ENCODE measurements around the gene USP6NL.

Gene USP6NL

DNA sequence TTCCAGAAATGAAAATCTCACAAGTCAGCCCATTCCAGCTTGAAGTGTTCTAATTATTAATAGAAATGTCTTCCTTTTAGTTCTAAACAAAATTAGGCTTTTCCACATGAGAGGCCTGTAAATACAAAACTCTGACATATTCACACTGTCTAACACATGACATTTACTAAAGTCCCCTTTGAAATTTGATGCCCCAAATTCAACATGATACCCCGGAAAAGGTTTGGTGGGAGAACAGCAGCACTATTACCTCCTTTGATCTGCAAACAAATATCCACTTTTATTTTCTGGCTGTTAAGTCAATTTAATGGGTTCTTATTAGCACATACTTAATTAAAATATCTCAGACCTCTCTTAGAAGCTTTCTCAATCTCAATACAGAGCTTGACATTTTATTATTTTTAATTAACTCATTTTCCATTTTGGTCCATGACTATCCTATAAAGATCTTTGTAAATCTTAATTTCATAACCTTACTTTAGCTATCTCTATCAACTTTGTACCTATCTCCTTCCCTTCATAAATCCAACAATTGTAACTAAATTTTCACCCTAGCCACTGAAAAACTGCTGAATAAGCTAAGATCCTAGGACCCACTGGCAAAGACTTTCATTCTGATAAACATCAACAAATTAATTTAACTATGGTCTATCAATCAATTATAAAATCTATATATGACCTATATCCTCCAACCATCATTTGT lies 63.2 kb downstream of the USP6NL start:
- no peak for DNase-seq

DNA sequence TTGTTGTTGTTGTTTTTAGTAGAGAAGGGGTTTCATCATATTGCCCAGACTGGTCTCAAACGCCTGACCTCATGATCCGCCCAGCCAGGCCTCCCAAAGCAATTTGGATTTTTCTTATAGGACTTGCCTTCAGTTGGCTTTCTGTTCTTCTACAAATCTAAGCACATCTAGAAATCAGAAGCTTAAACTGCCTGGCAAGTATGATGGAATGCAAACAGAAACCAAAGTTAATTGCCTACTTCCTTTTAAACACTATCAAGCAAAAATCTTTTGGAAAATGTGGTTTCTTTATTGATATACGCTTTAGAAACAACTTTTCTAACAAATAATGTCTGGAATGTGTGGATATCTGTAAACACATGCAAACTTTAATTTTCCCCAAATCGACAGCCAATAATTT lies 64.9 kb downstream of the USP6NL start:
- DNase-seq, result no peak

DNA sequence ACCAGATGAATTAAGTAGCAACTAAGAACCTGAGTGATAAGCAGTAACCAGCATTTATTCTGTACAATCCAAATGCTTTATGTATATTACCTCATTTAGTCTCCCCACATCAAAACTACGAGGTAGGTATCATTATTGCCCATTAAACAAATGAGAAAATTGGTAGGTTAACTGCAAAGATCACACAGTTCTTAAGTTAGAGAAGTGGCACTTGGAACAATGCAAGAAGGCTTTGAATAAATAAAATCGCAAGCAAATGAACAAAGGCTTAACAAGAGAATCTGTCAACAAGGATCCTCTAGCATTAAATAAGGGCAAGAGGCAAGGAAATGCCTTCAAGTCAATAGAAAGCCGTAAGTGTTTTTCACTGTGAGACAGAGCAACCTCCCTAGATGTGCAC lies 70.2 kb downstream of the USP6NL start:
- DNase-seq, result no peak

DNA sequence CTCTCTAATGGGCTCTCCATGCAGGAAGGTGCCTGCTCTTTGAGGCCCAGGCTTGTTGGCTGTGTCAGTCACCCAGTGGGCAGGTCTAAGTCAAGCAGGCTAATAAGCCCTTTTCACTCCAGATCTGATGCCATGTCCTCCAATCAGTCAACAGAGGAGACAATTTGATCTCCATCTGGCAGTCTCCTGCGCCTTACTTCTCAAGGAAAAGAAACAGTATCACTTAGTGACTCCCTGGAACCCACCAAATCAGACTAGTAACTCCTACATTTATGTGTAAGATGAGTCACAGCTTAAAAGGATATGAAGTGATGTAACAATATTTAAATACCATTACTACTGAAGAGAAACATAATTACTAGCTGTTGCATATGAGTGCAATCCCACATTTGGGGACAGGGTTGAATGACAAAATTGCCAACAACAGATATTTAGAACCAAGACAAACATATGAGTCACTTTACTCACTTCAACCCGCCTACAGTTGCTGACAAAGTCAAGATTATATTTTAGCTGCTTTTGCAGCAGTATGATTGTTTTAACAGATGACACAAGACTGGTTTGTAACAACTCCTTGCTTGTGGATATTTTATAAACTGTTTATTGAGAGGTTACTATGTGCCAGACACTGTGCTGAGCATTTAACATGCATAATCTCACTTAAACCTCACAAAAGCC lies 72.1 kb downstream of the USP6NL start:
- no peak for DNase-seq

DNA sequence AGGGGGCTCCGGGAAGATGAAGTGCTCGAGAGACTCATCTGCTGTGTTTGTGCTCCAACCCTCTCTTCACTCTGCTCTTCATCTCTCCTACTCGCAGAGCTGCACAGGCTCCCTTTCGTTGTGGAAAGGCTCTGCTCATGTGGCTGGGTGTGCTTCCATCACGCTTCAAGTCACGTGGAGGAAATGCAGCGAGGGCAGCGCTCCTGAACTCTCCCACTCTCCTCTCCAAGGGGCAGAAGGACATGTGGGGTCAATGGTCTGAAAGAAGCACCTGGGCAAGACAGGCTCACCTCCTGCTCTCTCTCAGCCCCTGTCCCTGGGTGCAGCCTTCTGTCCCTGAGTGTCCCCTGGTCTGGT lies 72.6 kb downstream of the USP6NL start:
- DNase-seq, result no peak

DNA sequence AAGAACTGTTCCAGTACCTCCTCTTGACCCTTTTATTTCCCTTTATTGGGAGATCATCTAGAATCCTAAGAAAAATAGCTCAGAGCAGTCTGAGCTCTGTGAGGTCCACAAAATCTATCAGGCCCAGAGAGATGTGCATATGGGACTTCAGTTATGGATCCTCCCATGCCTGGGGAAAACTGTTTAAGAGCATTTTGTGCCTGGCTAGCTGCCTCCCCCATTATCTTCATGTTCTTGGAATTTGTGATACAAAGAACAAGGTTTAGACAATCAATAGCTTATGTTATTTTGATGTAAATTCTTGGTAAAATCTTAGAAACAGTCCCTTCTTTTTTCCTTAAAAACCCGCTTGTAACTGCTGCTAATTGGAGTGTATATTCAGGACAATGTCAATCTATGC lies 75.2 kb downstream of the USP6NL start:
- no peak for DNase-seq

DNA sequence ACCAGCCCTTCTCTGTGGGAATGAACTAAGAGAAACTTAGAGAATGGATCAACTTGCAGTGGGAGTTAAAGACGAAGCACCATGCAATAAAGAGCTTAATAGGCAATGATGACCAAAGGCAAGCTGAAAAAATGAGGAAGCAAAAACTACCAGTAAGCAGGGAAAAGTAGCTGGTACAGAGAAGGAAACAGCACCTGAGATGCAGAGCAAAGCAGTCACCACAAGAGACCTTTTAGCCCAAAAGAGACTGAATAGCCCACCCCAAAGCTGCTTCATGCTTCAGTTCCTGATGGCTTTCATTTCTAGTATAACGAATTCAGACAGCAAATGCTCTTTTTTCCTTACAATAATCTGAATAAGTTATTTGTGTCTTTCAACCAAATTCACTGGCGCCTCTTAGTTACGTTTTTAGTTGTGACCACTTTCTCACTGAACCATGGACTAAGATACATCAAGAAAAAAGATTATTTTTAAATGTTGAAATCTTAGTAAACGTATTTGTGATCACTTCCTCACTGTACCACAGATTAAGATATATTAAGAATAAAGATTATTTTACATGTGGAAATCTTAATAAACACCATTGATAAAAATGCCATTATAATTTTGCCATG lies 76.0 kb downstream of the USP6NL start:
- DNase-seq, result no peak

DNA sequence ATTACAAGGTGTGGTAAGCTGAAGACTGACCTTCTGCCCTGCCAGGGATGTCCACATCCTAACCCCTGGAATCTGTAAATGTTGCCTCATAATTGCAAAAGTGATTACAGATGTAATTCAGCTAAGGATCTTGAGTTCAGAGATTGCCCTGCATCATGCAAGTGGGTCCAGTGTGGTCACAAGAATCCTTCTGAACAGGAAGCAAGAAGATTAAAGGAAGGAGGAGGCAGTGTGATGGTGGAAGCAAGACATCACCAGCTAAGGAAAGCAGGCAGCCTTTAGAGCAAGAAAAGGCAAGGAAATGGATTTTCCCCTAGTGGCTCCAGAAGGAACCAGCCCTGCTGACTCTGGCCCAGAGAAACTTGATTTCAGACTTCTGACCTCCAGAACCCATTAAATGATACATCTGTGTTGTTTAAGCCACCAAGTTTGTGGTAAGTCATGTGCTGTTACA lies 78.1 kb downstream of the USP6NL start:
- no peak for DNase-seq

DNA sequence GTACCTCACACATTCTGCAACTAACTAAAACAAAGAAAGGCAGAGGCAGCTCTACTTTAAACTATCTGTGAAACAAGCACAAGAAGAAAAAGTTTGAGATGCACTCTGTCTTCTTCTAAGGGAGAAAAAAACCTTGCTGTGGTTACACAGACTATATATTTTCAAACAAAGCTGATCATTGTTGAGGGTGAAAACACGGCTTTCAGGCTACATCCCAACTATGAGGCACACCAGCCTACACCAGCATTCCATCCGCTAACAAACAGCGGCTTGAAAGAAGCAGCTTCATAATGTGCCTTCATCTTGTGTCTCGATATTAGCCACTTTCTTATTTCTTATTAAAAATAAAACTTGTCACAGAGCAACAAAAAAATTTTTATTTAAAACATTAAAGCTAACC lies 79.1 kb downstream of the USP6NL start:
- no peak for DNase-seq

DNA sequence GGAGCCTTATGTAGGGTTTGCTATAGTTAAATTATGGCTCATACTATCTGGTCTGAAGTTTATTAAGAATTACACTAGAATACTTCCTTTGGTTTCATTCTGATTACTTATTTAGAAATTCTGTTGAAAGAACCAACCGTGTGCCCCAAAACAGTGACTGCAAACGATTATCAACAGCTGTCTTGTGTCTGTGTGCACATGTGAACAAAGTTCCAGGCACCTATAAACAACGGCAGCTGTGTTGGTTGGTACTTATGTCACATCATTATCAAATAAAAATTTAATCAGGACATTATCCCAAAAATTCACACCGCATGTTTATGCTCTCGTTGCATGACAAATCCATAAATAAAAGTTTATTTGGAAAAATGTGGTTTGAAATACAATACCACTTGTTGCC lies 80.6 kb downstream of the USP6NL start:
- DNase-seq, result no peak

DNA sequence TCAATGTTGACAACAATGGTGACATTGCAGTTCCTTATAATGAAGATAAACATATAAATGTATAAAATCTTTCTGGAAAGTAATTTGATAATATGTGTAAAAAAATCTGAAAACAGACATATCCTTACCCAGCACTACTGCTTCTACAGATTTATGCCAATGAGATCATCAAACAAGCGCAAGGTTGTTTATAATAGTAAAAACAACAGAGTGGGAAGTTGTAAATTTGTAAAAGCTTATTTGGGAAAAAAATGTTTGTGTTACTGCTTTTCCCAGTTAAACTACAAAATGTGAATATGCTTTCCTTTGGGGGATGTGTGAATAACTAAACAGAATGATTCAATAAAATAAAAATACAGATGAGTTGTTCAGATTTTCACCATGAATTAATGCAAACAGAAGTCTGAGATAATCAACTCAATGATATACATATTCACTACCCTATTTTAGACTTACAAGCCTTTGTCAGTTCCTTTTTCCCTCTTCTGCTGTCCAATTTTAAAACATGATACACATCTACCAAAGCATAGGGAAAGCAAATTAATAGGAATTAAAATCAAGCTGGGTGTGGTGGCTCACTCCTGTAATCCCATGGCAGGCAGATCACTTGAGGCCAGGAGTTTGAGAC lies 82.1 kb downstream of the USP6NL start:
- DNase-seq, result no peak

DNA sequence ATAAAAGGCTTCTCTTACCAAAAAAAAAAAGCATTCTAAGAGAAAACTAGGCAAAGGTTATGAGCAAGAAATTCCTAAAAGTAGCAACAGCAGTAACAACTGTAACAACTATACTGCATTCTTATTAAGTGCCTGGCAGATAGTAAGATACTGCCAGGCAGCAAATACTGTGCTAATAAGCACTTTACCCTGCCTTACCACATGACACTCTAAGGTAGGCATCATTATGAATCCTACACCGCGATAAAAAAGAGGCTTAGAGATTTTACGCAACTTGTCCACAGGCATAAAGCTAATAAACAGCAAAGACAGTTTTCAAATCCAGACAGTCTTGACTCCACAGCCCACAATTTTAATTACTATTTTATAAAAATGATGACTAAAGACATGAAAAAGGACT lies 83.2 kb downstream of the USP6NL start:
- no peak for DNase-seq

DNA sequence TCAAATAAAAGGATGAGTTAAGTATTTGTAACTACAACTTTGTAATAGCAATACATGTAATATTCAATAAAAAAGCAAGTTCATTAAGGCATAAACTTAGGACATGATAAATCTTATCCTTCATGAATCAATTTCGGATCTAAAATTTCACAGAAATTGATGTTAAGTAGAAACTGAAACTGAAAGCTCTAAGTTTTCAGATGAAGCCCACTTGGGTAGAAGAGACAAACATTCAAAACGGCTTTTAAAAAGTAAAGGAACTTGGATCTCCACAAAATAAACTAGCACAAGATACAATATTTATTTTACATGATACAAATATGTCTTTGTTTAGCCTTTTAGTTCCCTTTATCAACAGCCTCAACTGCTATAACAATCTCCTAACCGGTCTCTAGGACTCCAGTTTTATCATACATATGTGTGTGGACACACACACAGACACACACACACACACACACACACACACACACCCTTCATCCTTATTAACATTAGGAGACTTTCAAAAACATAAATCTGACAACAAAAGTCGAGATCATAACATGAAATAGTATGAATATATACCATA lies 83.7 kb downstream of the USP6NL start:
- no peak for DNase-seq

DNA sequence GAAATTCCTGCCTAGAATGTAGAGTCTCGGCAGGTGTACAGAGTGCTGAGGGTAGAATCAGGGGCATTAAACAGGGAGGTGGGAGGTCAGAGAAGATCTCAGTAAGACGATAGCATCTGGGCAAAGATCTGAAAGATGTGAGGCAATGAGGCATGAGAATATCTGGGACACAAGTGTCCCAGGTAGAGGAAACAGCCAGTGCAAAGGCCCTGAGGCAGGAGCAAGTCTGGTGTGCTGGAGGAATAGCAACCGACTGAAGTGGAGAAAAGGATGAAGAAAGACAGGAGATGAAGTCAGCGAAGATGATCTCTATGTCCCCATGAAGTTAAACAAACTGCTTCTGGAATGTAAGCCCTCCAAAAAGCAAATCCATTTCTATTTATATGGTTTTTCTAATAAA lies 84.4 kb downstream of the USP6NL start:
- no peak for DNase-seq

DNA sequence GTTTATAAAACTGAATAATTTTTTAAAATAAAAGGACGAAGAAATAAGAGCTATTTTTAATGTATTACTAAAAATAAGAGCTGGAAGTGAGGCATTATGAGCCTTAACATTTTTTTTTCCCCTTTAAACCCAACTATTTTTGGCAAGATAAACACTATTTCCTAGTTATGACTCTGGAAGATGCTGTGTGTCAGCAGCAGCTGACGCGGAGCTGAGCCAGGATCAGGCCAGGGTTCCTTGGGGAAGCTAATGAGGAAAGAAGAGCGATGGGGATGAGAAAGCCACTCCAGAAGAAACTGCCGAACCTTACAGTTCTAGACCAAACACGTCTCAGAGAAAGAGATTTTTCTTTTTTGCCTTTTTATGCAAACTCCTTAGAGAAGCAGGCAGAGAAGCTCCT lies 85.9 kb downstream of the USP6NL start:
- DNase-seq, result no peak

DNA sequence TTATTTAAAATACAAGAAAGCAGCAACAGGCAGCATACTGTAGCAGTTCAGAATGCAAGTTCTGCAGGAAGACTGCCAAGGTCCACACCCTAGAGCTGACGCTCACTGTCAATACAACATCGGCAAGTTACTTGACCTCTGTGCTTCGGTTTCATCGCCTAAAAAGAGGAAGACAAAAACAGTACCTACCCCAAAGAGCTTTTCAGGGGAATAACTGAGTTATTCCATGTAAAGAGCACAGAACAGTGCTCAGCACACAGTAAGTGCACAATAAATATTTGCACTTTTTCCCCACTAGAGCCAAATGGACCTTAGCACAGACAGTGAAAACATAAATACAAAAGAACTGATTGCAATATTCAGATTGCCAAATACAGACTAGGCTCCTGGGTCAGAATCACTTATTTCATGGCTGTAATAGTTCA lies 88.6 kb downstream of the USP6NL start:
- no peak for DNase-seq

DNA sequence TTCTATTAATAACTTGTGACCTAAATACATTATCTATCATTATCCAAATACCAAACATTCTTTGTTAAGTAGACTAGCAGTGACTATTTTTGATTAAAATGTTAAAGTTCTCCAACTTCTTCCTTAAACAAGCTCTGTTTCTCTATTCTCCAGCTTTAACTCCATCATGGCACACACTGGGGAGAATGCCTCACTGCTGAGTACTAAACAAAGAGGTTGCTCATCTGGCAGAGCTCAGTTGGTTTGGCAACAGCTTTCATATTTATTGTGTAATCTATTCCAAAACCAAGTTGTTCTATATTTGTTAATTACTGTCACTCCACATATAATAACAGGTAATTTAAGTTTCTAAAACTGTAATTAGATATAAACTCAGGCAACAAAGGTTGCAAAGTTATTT lies 89.6 kb downstream of the USP6NL start:
- no peak for DNase-seq

DNA sequence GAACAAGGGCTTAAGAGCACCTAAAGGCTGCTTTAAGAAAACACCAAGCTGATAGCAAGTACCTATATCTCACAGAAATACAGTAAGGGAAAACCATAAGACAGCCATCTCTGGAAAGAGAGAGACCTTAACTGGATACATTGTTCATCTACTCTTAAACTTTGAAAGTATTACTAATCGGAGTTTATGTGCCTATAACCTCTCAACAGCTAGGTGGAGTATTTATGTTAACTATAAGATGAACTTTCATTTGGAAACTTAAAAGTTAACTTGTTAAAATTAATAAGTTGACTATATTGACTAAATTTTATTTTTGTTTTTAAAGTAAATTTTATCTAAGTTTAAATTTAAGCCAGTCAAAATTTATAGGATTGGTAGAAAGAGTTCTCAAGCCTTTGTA lies 90.6 kb downstream of the USP6NL start:
- no peak for DNase-seq

DNA sequence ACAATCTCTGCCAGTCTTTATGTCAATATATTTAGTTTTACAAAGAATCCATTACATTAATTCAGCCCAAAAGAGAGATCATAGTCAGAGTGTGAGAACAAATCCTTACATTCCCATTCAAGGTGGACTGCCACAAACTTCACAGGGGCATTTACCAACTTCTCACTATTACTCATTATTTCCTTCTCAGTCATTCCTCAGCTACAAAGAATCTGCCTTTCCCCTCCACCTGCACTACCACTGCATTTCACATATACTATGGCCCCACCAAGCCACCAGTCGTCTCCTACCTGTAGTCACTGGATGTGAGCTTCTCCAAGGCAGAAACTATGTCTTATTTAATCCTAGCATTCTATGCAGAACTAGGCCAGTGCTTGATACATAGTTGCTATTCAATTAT lies 94.3 kb downstream of the USP6NL start:
- DNase-seq, result no peak

DNA sequence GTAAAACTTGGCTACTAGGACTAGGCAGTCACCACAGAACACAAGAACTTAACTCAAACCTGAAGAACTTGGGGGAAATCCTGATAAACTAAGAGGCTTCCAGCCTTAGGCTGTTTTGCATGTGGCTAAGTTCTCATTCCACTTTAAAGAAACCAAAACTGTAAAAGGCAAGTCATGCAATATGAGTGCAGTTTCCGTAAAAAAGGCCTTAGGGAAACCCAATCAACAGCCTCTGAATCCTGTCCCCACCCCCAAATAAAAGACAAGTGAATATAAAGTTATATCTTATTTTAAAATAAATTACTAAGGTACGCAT lies 95.1 kb downstream of the USP6NL start:
- no peak for DNase-seq

DNA sequence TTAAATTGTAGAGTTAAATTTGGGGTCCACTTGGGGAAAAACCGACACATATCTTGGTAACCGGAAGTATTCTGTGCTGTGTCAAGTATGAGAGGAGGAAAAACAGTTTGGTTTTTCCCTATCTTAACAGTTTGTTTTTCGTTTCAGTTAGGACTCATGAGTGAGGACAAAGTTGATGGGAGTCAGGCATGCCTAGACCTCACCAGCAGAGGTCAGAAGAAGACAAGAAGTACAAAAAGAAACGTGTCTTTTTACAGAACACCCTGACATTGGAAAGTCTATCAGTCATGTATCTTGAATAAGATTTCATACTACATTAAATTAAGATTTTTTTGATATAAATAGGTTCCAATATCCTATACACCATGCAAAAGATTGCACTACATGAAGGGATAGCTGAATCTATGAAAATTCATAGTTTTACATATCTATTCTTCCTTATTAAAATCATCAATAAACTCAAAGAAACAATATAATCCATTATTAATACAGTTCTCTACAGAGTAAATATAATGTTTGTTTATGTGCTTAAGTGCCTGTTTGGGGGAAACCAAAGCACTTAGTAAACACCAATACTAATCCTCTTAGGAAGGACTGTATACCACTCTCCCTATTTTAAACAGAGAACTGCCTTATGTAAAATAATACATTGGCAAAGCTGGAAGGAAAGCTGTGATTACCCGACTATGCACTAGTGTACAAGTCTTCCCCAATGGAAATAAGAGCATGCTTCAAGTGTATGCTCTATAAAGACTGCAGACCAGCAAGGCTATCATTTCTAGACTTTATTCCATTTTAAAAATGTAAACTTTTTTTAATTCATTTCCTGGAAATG lies 95.6 kb downstream of the USP6NL start:
- DNase-seq, result peak; percentile 60

DNA sequence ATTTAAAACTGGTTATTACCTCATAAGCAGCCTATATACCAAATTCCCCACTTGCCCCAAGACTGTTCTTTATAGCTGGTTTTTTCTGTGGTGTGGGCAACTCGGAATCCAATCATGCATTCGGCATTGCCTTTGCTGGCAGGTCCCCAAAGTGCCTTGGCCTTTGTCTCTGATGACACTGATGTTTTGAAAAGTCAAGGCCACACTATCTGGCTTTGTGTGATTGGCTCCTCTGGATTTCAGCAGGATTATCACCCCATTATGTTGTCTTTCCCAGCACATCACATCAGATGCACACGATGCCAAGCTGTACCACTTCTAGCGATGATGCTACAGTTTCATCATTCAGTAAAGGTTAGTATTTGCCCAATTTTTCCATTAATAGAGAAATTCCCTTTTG lies 97.7 kb downstream of the USP6NL start:
- DNase-seq, result no peak

DNA sequence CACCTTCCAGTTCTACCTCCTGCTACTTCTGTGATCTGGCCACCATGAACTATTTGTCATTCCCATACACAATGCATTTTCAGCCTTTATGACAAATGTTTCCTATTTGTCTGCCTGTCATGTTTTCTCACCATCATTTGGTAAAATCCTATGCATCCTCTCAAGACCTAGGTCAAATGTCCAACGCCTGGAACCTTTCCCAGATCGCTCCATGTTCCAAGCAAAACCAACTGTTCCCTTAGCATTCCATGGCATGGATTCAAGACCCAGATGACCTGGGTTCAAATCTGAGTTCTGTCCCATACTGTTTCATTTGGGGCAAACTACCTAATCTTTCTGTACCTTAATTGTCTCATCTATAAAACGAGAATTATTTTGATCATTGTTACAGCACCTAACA lies 98.9 kb downstream of the USP6NL start:
- no peak for DNase-seq
